Transverse colon (tissue), 4 donors: ENCODE data around the gene CXCL12. TPM values are rescaled to one million over a fixed set of nuclear protein-coding genes. Genes with fewer than 3 reads are reported as not detected.

Source experiments
- DNase-seq: peaks from one replicate; pipeline ENCODE4 v3.0.0-alpha.2; 2019
- H3K27ac ChIP-seq, 4 donors: fragments of 200-600 bp; sonication (generic); 2 replicates each; pipeline ENCODE4 v1.5.1; 2016 to 2018; ENCODE audit warnings: inconsistent platforms in 4 of 4
- H3K27me3 ChIP-seq: fragments of 200-600 bp; sonication (generic); 2 replicates; pipeline ENCODE4 v1.5.1; 2017; ENCODE audit warnings: inconsistent platforms
- H3K36me3 ChIP-seq, 4 donors: fragments of 200-600 bp; sonication (generic); 2 replicates each; pipeline ENCODE4 v1.5.1; 2017 to 2019; ENCODE audit warnings: inconsistent platforms in 4 of 4
- H3K4me1 ChIP-seq, 4 donors: fragments of 200-600 bp; sonication (generic); 2 replicates each; pipeline ENCODE4 v1.5.1; 2017 to 2020; ENCODE audit warnings: inconsistent platforms in 4 of 4
- H3K4me3 ChIP-seq, 4 donors: fragments of 200-600 bp; sonication (generic); 1 replicate in 1 of 4; 2 replicates in 3 of 4; pipeline versions ENCODE4 v1.5.1 to v1.6.1; 2017 to 2019; ENCODE audit warnings: inconsistent platforms in 4 of 4
- H3K9me3 ChIP-seq, 2 donors: fragments of 200-600 bp; sonication (generic); 2 replicates each; pipeline ENCODE4 v1.5.1; 2017 to 2019; ENCODE audit warnings: inconsistent platforms in 2 of 2
- CTCF ChIP-seq, 5 experiments: fragments of 200-600 bp in 3 of 5; fragments of 450-650 bp in 2 of 5; sonication (generic) in 3 of 5; IDR thresholded peaks; 1 replicate in 2 of 5; 2 replicates in 3 of 5; pipeline ENCODE4 v1.5.1; 2016 to 2017; ENCODE audit warnings: antibody characterized with exemption in 5 of 5, inconsistent platforms in 3 of 5, mild to moderate bottlenecking in 2 of 5, moderate library complexity in 1 of 5
- EP300 ChIP-seq: sonication (generic); formaldehyde crosslinking; IDR thresholded peaks from one replicate; pipeline ENCODE4 v1.6.1; 2017; ENCODE audit warnings: antibody characterized with exemption, low read depth
- POLR2A ChIP-seq: fragments of 450-650 bp; IDR thresholded peaks from one replicate; pipeline ENCODE4 v1.6.1; 2016; ENCODE audit warnings: antibody characterized with exemption, mild to moderate bottlenecking, moderate library complexity
- POLR2AphosphoS5 ChIP-seq, 3 donors: sonication (generic); formaldehyde crosslinking; IDR thresholded peaks; one replicate each; pipeline ENCODE4 v1.6.1; 2016; ENCODE audit warnings: antibody characterized with exemption in 3 of 3
- WGBS, 2 donors: methylation state at CpG; one replicate each; pipeline ENCODE4 v1.1.5; 2018; ENCODE audit warnings: low coverage in 1 of 2; 5-methylcytosine and 5-hydroxymethylcytosine counted together
- in situ Hi-C, 4 donors: fragments of 200-750 bp; cut with MboI; loops; one replicate each; pipeline versions ENCODE4 v1.15.0 to v1.15.1; 2017; ENCODE audit warnings: low sequenced_read_pairs in 3 of 4, low pct_ligation_motif_present in 1 of 4, low pct_unique_long_range_greater_than_20kb in 1 of 4
- intact Hi-C: fragments of 100-400 bp; cut with DNase I; formaldehyde crosslinking; loops from one replicate; pipeline ENCODE4 v1.15.1; 2023; ENCODE audit warnings: low total_unique reads
- total RNA-seq, 4 donors: library from RNA; depleted of rRNA; stranded (reverse); fragments of >200 nt; gene quantifications; one replicate each; pipeline ENCODE4 v1.1.0, GENCODE V29; 2016

Gene CXCL12
- total RNA-seq, 4 donors from 2014 or later, result 6.8 to 19.5 (median 17.9) TPM

- WGBS, 2 donors, result 91% methylated on average over 14 of the region's 14 CpGs; no CpG with 5 or more reads in 1 of the 2 donors
- no peaks in the 10 kb centered on the region for H3K9me3 ChIP-seq
- H3K27ac ChIP-seq, result no peak overlapping the region
- peaks cover 10% of the 10 kb centered on the region for H3K27me3 ChIP-seq
- no peak overlapping the region for H3K4me3 ChIP-seq
- intact Hi-C loops, result no loop called here
- in situ Hi-C loops, result loop anchor here in 3 of 4 donors (25.0 kb wide), 1 partner anchor 484 kb away; no protein-coding TSS in a partner anchor
- no peak for TF ChIP-seq POLR2AphosphoS5 (IDR thresholded peaks at IDR 0.05)
- TF ChIP-seq EP300, result no peak
- TF ChIP-seq POLR2A, result no peak
- no peak for TF ChIP-seq CTCF (IDR thresholded peaks at IDR 0.05)
- no peaks in the 10 kb centered on the region for H3K4me1 ChIP-seq
- no peaks in the 10 kb centered on the region for H3K36me3 ChIP-seq
- no peak for DNase-seq
Measured at GRCh38 chr10:44378626-44379025, 6.3 kb downstream of the CXCL12 start.

GRCh38 chr10:44377651-44378310, 7.1 kb downstream of the CXCL12 start:
- in situ Hi-C loops (loop anchor here in 3 of 4 donors (25.0 kb wide), 1 partner anchor 485 kb away; no protein-coding TSS in a partner anchor), intact Hi-C loops (no loop called here)
- Histone ChIP-seq H3K27me3 (peaks cover 4% of the 10 kb centered on the region), H3K27ac (no peak overlapping the region), H3K9me3 (no peaks in the 10 kb centered on the region), H3K4me3 (no peak overlapping the region), H3K4me1 (no peaks in the 10 kb centered on the region), H3K36me3 (no peaks in the 10 kb centered on the region)
- WGBS, 2 donors, result 75 to 87% methylated on average over 4 to 16 of the region's 16 CpGs
- no peak for DNase-seq
- no peak for TF ChIP-seq CTCF (IDR thresholded peaks at IDR 0.05)
- TF ChIP-seq POLR2AphosphoS5 (IDR thresholded peaks at IDR 0.05), result no peak
- TF ChIP-seq POLR2A, result no peak
- TF ChIP-seq EP300, result no peak

GRCh38 chr10:44376472-44377099, 8.3 kb downstream of the CXCL12 start:
- WGBS, 2 donors, result 54 to 58% methylated on average over 6 to 7 of the region's 7 CpGs
- no peak for DNase-seq
- no peak for TF ChIP-seq EP300
- no peak for TF ChIP-seq POLR2A
- TF ChIP-seq CTCF (IDR thresholded peaks at IDR 0.05), result no peak
- no peak for TF ChIP-seq POLR2AphosphoS5 (IDR thresholded peaks at IDR 0.05)
- in situ Hi-C loops, result loop anchor here in 3 of 4 donors (25.0 kb wide), 1 partner anchor 486 kb away; no protein-coding TSS in a partner anchor
- no peaks in the 10 kb centered on the region for H3K36me3 ChIP-seq
- H3K27ac ChIP-seq, result no peak overlapping the region
- intact Hi-C loops, result no loop called here
- no peaks in the 10 kb centered on the region for H3K9me3 ChIP-seq
- H3K4me1 ChIP-seq, result no peaks in the 10 kb centered on the region
- H3K27me3 ChIP-seq, result no peaks in the 10 kb centered on the region
- H3K4me3 ChIP-seq, result no peak overlapping the region

- WGBS, 2 donors, result 81% methylated on average over 6 of the region's 6 CpGs; no CpG with 5 or more reads in 1 of the 2 donors
- Histone ChIP-seq H3K27ac (no peak overlapping the region), H3K27me3 (no peaks in the 10 kb centered on the region), H3K9me3 (no peaks in the 10 kb centered on the region), H3K4me1 (no peaks in the 10 kb centered on the region), H3K36me3 (no peaks in the 10 kb centered on the region), H3K4me3 (no peak overlapping the region)
- TF ChIP-seq POLR2AphosphoS5 (IDR thresholded peaks at IDR 0.05) (no peak), CTCF (IDR thresholded peaks at IDR 0.05) (no peak), EP300 (no peak), POLR2A (no peak)
- DNase-seq, result no peak
- in situ Hi-C loops, result no loop called here
- intact Hi-C loops, result no loop called here
Measured at GRCh38 chr10:44374155-44374554, 10.7 kb downstream of the CXCL12 start.
